PC-9 (cell line): ENCODE results near the gene GZMM.

Experiments used
- CTCF ChIP-seq: fragments of 200-600 bp; sonication (generic); conservative IDR thresholded peaks from 2 replicates; pipeline ENCODE4 v1.6.1; 2017; ENCODE audit warnings: mixed run types, antibody characterized with exemption, mild to moderate bottlenecking, moderate library complexity
- EZH2 ChIP-seq: fragments of 200-600 bp; sonication (generic); IDR thresholded peaks from 2 replicates; pipeline ENCODE4 v1.8.0; 2017; ENCODE audit warnings: antibody characterized with exemption, low read depth

DNA sequence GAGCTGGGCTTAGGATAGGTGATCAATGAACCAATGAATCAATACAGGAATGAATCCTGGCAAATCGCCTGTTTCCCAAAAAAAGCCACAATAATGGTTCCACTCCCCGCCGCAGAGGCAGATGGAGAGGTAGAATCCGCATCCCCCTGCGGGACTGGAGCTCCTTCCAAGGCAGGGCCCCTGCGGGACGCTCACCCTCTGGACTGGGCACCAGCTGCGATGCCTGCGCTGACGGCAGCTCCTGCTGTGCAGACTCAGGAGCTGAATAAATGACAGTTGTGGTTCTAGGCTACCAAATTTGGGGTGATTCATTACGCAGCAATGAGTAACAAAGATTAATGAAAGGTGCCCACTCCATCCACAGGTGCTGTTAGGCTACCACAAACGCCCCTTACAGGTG lies 21.1 kb upstream of the GZMM start:
- TF ChIP-seq CTCF, result no peak
- no peak for TF ChIP-seq EZH2
